Fibroblast of the conjunctiva (primary cell): ENCODE results near the gene FLRT1.

Experiments
- DNase-seq: peaks from one replicate; pipeline ENCODE4 v3.0.0-alpha.2; 2010; ENCODE audit warnings: low read depth

FLRT1 gene

GRCh38 chr11:64006398-64006797 lies 29.3 kb upstream of the FLRT1 start:
- no peak for DNase-seq

DNA sequence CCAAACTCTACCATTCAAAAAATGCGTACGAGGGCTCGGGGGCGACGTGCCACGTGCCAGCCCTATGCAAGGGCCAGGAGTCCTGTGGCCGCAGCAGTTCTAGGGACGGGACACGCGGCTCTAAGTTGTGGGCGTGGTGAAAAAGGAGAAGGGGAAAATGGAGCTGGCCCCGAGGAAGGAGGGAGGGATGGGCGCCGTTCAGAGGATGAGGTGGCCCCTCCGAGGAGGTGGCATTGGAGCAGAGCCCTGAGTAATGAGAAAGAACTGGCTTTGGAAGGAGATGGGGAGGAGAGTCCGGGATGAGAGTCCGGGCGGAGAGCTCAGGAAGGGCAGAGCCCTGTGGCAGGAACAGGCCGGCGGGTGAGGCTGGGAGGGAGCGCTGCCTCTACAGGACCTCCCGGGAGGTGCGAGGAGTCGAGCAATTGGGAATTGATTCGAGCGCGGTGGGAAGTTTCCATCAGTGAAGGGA lies 28.5 kb upstream of the FLRT1 start:
- DNase-seq, result no peak

- no peak for DNase-seq
Measured at GRCh38 chr11:64007629-64008282, 28.0 kb upstream of the FLRT1 start.

GRCh38 chr11:64008283-64008913 lies 27.3 kb upstream of the FLRT1 start:
- no peak for DNase-seq

DNA sequence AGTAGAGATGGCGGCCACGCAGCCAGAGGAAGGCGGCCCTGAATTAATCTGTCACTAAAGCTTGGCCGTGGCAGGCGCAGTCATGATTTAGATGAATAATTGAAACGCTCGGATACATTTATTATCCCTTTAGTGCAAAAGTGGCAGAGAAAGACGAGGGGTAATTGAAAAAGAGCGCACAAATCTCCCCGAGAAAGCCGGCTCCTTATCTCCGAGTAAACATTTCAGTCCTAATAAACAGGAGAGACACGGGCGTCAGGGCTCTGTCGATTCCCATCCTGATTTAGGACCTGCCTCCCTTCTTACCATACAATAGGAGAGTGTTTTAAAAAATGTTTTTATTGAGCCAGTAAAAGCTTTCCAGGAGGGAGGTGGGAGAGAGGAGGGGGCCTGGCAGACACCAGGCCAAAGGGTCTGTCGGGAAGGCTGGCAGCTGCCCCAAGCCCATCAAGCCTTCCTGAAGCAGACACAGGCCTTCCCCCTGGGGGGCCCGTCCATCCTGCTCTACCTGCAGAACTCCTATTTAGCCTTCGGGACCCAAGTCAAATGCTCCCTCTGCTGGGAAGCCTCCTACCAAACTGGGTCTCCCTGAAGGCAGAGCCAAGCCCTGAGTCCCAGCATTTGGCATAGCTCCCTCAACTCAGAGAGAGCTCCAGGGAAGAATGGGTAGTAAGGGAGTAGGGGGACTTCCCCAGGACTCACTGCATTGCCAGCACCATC lies 26.7 kb upstream of the FLRT1 start:
- DNase-seq, result no peak

DNA sequence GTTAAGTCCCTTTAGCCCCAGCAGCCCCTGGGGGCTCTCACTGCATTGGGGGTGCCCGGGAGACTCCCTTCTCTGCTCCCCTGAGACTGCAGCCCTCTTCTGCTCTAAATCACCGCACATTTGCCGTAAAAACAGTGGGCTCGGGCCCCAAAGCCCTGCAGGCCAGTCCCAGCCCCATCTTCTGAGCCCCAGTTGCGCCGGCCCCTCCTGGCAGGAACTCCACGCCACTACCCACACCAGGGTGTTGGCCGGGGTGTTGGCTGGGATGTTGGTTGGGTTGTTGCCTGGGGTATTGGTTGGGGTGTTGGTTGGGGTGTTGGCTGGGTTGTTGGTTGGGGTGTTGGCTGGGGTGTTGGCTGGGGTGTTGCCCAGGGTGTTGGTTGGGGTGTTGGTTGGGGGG lies 26.0 kb upstream of the FLRT1 start:
- no peak for DNase-seq

DNA sequence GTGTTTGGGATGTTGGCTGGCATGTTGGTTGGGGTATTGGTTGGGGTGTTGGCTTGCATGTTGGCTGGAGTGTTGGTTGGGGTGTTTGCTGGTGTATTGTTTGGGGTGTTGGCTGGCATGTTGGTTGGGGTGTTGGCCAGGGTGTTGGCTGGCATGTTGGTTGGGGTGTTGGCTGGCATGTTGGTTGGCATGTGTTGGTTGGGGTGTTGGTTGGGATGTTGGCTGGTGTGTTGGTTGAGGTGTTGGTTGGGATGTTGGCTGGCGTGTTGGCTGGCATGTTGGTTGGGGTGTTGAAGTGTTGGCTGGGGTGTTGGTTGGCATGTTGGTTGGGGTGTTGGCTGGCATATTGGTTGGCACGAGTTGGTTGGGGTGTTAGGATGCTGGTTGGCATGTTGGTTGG lies 24.9 kb upstream of the FLRT1 start:
- DNase-seq, result no peak

DNA sequence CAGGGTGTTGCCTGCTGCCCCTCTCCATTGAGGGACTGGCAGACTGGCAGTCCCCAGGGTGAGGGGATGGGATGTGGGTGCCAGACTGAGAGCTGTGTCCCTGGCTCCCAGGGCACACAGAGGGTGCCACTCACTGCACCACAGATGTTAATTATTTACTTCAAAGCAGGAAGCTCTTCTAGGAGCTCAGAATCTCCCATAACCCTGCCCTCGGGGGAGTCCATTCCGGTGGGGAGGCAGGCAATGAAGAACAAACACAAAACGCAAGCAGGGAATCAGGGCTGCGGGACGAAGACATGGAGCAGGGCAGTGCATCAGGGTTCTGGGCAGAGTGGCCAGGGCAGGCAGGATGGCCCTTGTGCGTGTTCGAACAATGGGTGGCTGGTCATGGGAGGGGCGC lies 24.4 kb upstream of the FLRT1 start:
- no peak for DNase-seq

DNA sequence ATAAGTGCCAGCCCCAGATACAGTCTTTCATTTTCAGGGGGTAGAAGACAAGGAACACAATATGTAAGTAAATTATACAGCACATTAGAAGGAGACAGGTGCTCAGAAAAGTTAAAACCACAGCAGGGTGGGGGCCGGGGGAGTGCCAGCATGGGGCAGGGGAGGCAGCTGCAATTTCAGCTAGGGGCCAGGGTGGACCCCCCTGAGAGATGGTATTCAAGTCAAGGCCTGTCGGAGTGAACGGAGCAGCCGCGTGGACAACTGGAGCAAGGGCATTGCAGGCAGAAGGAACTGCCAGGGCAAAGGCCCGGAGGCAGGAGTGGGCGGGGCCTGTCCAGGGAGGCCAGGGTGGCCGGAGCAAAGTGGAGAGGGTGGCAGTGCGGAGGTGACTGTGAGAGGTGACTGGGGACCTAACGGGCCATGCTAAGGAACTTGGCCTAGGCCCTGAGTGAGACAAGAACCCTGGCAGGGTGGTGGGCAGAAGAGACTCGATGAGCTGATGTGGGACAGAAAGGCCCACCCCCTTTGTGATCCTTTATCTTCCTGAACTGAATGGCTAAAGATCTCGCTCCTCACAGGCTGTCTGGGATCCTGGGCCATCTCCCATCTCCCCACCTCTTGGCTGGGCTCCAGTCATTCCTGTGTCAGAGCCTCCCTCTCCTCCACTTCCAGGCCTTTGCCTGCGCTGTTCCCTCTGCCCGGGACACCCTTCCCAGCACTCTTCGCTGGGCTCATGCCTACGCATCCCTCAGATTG lies 22.4 kb upstream of the FLRT1 start:
- no peak for DNase-seq

DNA sequence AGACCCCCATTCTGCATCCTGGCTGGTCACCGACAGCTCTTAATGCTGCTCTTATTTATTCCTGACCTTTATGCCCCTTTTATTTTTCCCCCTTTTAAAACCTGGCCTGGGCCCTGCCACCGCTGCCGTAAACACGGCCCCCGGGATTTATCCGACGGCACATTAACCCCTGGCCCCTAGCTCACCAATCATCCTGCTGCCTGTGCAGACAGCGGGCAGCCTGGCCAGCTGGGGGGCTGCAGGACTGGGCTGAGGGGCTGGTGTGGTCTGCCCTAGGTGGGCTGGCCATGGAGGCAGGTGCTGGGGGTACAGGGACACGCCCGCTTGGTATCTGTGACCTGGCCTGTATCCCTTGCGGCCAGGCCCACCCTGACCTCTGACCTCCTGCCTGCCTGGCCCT lies 21.4 kb upstream of the FLRT1 start:
- DNase-seq, result no peak

- DNase-seq, result no peak
Measured at GRCh38 chr11:64015510-64015909, 20.2 kb upstream of the FLRT1 start.

DNA sequence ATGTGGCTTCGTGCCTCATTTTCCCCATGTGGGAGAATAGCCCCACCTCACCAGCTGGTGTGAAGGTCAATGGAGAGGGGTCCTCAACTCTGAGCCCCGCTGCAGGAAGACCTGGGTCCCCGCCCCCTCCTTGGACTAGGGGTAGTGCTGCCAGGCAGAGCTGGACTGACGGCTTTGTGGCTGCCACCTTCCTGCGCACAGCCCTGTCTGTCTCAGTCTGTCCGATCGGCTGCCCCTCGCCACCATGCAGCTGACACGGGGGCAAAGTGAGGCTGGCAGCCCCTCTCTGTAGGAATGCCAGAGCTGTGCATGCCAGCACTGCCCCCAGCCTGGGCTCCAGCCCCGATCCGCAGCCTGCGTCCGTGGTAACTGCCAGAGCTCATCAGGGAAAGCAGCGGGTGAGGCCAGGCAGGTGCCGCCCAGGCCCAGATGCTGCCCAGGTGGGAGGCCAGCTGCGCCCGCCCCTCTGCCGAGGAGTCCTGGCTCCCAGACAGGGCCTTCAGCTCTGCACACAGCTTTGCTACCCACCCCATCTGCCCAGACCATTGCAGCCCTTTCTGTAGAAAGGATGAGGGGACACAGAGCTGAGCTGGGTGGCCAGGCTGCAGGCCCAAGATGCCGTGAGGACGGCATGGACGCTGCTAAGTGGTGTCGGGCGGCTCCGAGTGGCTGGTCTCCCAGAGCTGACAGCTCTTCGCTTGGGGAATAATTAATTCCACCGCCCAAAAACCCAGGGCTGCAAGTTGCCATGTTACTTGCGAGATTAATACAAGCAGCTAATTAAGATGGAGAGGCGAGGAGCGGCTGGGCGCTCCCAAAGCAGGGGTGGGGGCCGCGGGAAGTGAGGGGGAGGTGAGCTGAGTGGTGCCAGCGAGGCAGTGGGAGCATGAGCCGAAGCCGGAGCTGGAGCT lies 19.5 kb upstream of the FLRT1 start:
- no peak for DNase-seq

DNA sequence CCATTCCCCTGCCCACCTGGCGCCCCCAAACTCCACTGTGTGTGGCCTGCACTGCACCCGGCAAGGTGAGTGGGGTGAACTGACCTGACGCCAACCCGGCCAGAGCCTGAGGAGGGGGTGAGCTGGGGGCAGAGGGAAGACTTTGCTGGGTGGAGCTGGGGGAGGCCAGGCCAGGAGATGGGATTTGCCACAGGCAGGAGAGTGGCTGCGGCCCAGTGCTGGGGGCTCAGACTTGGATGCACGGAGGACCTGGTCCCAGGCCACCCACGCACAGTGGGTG lies 17.8 kb upstream of the FLRT1 start:
- no peak for DNase-seq

GRCh38 chr11:64018310-64018709 lies 17.4 kb upstream of the FLRT1 start:
- DNase-seq, result no peak

DNA sequence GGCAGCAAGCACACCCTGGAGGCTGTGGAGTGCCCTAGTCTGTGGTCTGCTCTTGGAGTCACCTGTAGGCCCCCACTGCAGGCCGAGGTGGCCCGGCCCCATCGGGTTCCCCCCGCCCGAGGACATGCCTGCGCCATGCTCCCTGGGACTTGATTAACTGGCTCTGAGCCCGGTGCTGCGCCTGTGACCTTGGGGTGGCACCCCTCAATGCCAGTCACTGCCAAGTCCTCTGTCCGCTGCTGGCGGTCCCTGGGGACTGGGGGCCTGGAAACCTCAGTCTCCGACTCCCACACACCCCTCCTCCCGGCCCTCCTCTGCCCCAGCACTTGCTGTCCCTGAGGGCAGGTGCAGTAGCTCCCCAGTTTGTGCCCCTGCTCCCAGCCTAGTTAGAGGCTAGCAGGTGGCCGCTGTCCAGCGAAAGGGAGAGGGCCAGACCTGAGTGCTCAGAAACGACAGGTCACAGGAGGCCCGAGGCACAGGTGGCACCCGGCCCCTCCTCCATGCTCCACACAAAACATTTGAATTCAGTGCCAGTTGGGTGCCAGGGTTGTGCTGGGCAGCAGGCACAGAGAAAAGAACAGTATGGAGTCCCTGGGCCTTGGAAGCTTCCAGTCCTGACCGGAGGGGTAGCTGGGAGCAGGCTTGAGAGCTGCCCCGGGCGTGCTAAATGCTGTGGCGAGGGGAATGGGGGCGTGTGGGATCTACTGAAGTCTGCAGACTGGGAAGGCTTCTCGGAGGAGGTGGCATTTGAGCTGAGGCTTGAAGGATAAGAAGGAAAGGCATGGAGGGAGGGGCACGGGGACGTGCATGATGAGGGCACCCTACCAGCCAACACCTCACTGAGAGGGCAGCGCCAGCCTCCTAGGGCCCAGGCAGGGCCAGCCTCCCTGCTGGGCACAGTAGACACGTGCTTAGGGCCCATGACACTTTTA lies 16.4 kb upstream of the FLRT1 start:
- DNase-seq, result no peak

DNA sequence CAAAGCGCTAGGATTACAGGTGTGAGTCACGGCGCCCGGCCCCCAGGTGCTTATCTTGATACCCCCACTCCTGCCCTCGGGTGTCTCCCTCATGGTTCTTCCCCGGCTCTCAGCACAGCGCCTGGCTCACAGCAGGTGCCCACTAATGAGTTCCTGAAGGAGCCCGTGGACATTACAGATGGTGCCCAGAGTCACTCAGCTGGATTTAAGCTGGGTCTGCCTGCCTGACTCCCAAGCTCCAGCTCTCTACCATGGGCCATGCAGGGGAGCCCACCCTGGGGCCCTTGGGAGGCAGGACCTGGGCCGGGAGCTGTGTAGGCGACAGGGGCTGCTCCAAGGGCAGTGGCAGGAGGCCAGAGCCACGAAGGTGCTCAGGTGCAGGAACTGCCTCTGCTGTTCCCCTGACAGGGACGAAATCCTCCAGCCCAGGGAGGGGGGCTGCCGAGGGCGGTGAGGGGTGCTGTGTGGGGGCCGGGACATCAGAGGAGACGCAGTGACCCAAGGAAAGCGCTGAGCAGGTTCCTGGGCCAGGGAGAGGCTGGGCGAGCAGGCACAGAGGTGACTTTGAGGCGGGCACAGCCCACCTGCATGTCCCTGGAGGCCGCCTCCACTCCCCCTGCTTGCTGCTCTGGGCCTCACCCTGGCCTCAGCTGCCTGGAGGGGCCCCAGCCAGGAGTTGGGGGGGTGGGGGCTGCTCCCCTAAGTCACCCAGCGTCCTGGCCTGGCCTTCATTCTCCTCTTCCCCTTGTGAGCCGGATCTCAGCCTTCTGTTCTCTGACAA lies 14.6 kb upstream of the FLRT1 start:
- no peak for DNase-seq

GRCh38 chr11:64021757-64022093 lies 14.0 kb upstream of the FLRT1 start:
- DNase-seq, result no peak

DNA sequence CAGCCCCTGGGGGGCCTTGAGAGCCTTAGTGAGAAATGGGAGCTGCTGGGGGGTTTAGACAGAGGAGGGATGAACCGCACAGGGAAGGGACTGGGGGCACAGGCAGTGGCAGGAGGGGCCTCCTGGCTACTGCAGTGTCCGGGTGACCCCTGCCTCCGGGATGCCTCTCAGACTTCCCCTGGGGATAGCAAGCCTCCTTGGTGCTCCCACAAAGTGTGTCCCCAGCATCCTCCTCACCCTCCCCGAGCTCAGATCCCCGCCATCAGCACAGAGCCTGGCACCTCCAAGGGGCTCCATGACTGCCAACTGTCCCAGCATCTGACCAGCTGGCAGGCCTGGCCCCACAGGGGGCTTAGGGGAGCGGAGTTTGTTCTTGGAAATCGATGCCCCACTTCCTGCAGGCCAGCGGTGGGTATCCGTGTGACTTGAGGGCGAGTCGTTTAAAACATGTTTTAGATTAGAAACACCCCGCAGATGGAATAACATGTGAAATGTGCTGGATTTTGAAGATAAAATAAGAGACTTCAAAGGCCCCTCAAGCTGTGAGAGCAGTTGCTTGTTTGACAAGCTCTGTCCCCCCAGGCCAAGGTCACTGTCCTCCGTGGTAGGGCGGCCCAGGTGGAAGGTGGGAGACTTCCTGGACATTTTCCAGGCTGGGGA lies 13.5 kb upstream of the FLRT1 start:
- DNase-seq, result no peak
